Measurements from ENCODE around the gene P3H2.
"Not testable (repeated sequence)": the region's sequence is repeated elsewhere in the genome, so short reads cannot be mapped to it uniquely, and the experiment has no call there.

Gene P3H2

DNA sequence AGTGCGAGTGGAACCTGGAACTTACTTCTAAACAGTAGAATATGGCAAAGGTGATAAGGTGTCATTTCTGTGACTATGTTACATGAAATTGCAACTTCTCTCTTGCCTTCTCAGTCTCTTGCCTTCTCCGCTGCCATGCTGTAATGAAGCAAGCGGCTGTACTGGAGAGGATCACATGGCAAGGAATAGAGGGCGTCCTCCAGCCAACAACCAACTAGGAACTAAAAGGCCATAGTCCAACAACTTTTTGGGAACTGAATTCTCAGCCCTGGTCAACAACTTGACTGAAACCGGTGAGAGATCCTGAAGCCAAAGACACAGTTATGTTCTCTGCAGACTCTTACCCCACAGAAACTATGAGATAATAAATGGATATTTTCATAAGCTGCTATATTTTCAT lies 143.5 kb downstream of the P3H2 start:
- no peak for DNase-seq

DNA sequence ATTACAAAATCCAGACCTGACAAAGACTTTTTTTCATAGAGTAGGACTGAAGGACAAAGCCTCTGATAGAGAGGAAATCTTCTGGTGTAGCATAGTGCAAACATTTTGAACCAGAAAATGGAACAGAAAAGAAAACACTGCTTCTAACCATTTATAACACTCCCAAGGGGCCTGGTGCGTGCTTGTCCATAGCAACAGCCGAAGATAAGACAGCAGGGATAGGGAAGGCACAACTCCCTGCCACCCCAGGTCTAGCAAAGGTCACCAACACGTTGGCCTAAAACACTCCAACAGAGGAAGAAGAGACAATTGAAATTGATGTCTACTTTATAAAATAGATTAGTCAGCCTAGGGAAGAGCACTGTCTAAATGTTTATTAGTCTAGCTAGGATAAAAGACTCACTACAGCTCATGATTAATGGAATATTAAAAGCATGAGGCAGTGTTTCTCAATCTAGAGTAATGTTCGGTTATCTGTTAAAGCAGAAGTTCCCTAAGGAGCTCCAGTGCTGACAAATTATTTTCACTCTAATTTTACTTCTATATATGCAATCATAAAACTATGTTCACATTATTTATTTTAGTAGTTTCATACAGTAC lies 145.2 kb downstream of the P3H2 start:
- DNase-seq: no peak

DNA sequence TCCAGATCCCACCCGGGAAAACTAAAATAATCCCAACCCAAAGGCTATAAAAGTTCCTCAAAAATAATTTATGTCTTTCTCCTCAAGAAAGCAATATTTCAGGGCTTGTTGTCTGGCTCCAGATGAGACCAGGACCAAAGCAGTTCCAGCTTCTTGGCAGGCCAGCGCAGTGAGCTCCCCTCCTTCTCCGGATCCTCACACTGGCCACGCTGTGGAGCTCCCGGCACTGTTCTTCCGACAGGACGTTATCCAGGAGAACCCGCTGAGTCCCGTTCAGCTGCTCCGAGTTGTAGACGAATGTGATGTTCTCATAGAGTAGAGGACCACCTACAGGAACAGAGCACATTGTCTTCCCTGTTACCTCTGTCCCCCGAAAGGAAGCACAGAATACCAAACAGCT lies 146.3 kb downstream of the P3H2 start:
- no peak for DNase-seq

DNA sequence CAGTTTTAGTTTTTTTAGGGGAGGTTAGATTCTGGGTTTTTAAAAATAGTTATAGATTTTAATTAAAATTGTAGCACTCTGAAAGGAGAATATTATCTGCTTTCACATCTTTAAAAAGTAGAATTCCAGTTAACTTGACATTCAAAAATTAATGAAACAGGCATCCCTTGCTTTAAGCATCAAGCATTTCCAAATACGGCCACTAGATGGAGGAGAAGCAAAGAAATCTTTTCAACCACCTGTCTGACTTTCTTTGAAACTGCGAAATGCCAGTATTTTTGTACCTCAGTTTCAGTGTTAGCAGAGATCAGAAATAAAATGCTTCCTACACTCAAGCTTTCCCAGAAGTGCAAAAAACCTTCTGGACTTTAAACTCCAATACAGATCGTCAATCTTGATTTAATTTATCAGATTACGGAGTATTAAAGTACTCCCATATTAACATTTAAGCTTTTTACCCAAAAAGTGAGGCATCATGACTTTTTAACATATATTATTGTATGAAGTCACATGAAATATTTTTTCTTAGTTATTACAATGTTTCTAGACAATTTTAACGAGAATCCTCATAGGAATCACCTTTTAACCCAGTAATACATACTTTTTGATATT lies 153.3 kb downstream of the P3H2 start:
- no peak for DNase-seq

DNA sequence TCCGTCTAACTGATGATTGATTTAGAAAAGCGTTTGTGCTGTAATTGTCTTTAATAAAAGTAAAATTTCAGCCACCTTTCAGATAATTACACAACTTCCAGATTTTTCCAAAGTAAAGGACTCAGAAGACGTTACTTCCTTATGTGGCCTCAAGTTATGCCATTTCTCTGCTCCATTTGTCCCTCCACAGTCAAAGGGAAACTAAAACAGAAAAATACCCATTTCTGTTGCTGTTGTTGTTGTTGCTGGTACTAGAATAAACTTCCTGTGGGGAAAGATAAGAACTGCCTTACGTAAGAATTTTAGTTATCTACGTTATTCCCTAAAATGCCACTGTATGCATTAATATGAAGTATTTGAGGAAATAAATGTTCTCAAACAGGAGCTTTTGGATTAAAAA lies 153.9 kb downstream of the P3H2 start:
- DNase-seq: no peak

DNA sequence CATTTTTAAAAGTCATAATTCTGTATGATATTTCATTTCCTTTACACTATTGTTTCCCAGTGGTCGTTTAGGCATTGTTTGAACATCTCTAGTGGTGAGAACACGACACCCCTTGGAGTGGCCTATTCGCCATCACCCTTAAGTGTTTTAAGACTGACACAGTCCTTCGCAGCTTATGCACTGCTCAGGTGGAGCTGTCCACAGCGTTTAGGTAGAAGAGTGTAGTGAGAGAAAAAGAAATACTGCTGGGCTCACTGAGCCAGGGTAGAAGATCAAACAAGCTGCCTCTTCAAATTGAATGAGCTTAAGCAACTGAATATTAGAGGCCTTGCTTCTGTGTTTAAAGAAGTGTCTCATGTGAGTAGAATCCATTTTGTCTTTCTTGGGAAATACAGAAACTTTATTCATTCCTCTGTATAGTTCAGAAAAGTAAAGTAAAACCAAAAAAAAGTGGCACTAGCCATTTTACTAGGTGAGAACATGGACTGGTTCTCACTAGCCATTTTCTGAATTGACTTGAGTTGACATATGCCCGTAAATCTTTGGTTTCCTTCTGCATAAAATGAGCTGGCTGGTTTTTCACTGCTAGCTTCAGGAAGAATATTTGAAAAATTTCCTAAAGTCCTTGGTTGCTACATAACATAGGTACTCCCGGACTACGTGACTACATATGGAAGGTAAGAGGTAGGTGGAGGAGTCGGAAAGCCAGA lies 155.9 kb downstream of the P3H2 start:
- no peak for DNase-seq

DNA sequence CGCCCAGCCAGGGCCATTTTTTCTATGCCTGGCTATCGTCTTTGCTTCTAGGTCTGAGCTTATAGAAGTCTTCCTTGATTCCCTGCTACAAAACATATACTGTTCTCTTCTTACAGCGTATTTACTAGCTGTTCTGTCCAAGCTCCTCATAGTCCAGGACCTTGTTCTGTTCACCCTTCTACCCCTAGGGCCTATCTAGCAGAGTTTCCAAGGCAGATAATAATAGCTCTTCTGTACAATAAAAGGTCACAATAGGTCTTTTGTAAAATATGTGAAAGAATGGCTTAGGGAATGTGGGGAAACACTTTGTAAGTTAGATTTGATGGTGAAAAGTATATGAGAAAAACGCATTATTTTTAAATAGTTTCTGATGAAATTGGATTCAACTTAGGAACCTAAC lies 158.2 kb downstream of the P3H2 start:
- DNase-seq: no peak

DNA sequence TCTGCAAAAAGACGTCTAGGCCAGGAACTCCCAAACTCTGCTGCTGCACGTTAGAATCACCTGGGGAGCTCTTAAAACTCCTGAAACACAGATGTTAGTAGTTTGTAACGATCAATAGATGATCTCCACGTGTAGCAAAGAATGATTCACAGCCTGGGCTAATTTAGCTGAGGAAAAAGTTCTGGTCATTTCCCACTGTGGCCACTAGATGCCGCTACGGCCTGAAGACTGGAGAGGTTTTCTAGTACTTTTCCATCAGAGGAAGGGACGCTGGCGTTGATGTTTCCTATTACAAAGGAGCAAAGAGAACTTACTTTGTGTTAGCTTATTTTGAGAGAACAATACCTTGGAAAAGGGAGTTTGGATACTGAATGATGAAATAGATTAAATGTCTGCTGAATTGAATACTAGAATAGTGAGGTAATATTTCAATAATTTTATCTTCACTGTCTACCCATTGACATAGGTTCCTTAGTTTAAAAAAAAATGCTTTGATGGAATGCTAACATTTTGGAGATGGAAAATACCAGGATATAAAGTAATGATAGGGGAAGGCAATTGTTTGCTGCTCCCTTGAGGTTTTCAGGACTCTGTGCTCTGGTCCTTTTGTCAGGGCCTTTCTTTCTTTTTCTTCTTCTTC lies 159.1 kb downstream of the P3H2 start:
- DNase-seq: peak; percentile 9 to 55 (median 28)

DNA sequence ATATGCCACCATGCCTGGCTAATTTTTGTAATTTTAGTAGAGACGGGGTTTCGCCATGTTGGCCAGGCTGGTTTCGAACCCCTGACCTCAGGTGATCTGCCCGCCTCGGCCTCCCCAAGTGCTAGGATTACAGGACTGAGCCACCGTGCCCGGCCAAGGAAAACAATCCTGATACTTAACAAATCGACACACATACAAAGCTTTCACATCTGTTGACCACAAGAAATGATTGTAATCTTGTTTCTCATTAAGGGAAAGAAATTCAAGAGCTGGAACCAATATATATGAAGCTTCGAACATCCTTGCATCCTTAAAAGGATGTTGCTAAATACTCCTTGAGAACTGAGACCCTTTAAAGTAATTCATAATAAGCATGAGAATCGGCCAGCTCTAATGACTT lies 159.6 kb downstream of the P3H2 start:
- not testable (repeated sequence) for DNase-seq

DNA sequence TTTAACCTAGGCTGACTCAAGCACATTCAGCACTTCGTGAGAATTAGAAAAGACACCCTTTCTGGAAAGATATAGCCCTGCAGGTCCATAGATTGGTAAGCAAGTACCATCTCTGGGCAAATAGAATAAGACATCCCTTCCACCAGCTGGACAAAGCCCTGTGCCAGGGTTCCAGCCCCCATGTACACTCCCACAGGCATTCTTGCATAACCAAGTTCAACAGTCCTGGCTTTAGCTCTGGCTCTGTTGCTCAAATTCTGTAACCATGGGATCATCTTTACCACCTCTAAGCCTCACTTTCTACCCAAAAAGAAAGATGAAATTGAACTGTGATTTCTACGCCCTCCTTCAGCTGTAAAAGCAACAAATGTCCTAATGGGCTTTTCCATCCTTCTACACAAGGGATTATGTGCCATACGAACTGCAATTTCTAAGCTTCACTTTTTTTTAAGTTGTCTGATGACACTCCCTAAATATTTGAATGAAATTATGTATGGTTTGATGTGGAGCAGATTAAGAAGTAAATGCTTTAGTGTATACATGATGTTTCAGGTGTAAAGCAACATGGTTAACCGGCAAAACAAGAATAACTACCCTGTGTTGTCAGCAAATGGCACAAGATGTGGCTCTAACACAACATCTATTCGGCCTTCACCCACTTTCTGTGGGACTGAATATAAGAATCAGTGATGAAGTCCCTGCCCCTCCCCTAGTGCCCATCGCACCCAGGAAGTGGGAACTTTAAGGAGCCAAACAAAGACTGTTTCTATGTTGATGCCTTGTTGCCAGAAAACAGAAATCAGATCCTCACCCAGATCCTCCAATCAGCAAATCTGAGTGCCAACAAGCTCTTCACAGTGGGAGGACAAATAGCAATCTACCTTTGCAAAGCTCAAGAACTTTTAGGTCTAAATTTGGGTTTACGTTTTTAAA lies 165.7 kb downstream of the P3H2 start:
- DNase-seq: no peak

DNA sequence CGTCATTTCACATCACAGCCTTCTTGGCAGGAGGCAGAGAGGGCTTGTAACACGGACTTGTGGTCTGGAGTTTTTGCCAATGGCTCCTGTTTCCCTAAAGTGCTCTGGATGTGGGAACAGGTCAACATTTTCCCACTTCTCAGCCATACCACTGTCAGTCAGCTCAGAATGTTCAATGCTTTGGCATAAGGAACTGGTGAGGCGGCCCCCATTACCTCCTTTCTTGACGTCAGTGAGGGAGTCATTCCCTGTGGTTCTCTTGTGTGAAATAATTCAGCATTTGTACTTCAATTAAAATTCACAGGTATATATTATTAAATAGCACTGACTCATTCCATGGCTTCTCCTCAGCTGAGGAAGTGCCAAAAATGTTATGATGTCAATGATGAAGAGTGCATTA lies 167.1 kb downstream of the P3H2 start:
- DNase-seq: no peak

DNA sequence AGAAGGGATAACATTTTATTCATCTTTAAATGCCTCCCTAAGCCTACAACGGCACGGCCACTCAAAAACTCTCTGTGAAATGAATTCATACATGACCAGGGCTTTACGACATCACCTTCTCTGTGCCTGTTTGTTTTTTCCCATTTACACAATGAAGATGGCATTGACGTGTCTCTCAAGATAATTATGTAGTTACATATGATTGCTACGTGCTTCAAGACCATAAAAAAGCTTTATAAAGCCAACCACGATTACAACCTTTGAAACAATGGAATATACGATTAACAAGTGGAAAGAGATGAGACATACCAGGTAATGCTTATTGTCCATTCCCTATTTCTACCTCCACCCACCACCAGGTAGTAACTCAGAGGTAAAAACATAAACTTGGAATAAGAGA lies 168.4 kb downstream of the P3H2 start:
- DNase-seq: no peak

DNA sequence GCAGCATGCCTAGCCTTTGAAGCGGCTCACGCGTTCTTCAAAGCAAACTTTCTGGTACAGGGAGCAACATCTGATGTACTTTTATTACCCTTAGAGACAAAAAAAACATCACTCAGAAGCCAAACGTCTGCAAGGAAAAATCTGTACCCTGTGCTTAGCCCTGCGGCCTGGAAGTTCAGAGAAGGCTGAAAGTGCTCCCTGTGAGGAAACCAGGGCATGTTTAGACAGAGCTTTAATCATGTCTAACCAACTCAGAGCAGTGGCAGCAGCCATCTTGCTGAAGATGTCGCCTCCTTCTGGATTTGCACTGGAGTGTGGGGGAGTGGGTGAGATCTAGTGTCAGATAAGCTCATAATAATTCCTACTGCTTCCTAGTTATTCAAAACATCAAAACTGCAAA lies 170.4 kb downstream of the P3H2 start:
- no peak for DNase-seq

DNA sequence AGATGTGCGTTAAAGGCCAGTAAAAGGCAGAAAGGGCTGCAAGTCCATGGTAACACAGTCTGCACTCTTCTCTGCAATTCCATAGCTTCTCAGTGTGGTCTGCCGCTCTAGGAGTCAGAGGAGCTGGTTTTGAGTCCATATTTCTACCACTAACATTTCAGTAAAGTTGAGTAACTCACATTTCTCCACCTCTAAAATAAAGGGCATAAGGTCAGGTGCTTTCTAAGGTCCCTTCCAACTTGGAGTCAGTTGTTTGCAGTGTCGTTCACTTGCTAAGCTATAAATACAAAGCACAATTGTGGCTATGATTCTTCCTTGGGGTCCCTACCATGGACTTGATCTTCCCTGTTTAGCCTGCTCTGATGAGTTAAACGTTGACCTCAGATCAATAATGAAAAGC lies 171.1 kb downstream of the P3H2 start:
- DNase-seq: no peak

DNA sequence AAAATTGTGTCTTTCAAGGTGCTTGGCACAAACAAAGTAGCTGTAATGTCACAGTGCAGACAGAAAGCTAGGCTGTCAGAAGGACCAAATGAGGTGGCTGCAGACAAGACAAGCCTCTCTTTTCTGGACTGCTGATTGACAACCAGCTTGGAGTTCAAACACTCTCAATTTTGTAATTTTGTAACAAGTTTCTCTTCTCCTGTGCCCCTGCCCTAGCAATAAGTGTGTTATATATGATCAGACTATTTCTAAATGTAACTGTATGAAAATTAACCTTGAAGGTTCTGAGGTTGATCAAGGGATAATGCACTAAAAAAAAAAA lies 172.0 kb downstream of the P3H2 start:
- DNase-seq: no peak

DNA sequence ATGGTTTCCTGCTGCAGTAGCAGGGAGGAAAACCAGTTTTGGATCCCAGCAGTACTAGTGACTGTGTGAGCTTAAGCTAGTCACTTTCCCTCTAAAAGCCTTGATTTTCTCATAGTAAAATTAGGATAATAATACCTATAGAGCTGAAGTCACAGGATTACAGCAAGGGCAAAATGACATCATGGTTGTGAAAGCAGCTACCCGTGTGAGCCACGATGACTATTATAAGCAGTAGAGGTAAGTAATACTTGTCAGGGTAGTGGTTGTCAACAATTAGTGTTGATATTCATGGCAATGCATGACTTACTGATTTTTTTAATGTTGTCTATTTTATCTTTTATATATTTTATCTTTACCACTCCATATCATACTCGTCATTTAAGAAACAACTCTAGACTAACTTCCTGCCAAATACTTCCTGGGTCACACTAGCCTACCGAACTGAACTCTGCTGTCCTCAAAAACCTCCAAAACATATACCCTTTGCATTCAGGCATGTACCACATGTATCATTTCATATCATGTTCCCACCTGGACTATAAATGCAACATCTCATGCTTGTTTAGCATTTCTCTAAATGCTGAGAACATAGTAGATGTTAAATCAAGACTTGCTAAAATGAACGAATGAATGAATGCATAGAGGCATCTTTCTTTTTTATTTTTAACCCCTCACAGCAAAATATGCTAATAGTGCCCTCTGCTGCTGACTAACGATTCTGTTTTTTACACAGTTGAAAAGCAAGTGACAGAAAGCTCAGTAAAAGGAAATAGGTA lies 172.6 kb downstream of the P3H2 start:
- no peak for DNase-seq

DNA sequence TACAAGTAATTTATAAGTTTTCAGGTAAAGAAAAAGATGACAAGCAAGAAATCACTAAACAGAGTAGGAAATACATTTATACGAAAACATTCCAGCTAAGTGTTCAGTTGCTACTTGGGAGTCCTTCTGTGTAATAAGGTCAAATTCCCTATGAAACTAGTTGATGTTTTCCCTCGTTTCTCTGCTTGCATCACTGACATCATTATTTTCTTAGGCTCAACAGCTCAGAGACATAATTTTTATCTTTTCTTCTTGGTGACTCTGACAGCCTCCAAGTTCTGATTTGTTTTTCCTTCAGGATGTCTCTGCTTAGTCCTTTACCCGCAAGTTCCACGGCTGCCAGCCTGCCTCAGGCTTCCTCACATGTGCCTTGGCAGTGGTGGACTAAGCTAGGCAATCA lies 173.6 kb downstream of the P3H2 start:
- no peak for DNase-seq

DNA sequence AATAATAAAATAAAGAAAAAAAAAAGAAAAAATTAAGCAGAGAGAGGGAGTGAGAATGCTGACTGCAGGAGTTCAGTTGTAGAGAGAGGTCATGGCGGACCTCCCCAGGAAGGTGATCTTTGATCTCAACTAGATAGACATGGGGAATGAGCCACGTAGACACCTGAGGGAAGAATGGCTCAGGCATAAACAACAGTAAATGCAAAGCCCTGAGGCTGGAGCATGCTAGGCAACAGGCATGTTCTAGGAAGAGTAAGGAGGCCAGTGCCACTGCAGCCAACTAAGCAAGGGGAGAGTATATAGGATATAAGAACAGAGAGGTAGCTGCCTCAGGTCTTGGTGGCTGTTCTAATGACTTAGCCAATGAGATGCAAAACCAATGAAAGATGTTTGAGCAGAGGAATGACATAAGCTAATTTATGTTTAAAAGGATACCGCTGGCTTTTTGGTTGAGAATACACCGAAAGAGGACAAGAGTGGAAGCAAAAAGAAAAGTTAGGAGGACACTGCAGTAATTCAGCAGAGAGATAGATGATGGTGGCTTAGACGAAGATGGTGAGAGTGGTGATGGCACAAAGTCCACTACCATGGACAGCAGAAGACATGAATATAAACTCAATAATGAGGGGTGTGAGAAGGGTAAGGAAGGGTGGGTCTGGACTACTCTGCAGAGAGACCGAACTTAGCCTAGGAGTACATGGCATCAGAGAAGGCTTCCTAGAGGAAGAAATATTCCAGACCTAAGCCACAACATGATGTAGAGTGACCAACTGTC lies 174.6 kb downstream of the P3H2 start:
- no peak for DNase-seq

DNA sequence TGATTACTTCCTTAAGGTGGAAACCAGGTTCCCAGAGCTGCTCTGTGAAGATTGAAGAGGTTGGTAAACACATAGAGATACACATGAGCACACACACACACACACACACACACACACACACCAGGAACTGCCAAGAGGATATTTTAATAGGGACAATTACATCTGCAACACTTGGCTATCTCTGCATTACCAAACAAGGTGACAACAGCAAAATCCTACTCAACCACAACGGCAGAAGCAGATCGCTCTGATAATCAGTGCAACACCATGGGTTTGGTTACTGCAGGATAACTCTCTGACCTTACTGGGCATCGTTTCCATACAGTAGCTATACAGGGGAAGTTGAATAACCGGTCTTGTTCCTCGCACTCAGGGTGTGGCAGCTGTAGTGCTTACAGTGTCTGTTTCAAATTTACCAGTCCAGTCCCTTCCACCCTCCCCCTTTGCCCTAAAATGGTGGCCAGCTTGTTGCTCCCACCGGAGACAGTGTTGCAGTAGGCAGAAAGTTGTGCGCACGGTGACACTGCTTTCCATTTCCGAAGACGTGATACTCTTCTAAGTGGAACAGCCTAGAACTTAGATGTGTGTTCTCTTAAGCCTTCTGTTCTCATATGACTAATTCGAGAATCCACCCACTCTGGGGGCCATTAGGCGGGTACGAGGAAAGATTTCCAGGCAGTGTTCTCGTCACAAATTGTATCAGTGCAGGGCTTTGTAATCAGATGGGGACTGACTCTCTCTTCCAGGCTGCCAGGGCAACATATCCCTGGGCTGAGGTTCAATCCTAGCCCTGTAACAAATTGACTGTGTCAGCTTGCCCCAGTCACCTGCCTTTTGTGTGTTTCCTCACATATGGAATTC lies 176.2 kb downstream of the P3H2 start:
- no peak for DNase-seq

DNA sequence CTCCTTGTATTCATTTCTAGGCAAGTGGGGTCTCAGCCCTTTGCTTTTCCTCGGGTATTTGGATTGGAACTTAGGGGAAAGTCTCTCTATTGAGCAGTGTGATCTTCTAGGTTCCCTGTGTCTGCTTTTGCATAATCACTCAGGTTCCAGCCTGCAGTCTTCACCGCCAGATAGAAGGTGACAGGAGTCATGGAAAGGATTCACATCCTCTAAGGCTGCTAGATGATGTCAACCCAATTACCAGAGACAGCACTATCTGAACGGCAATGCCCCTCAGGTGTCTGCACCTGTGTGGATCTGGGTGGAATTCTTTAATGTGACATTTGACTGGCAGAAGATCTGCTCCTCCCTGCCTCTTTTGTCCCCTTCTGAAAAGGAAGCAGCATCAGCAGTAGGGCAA lies 177.7 kb downstream of the P3H2 start:
- no peak for DNase-seq

DNA sequence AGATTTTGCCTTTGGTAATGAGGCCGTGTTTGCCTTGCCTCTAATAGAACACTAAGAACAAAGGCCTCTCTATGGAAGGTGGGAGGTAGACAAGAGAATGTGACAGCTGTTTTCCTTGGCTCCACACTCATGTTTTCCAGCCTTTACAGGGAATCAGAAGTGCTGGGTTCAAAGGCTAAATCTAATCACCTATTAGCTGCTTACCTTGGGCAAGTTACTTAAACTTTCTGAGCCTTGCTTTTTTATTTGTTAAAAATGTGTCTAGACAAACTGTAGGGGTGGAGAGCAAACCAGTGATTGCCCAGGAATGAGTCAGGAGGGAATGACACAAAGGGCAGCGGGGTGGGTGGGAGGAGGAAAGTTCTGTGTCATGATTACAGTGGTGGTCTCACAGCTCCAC lies 179.0 kb downstream of the P3H2 start:
- DNase-seq: no peak

Data from activated CD4-positive, CD25-positive, alpha-beta regulatory T cell (primary cell).